Heart left ventricle (tissue), 13 donors: ENCODE measurements around the gene RNASEH2B.

Experiments
- POLR2A ChIP-seq, 2 donors: fragments of 450-650 bp; IDR thresholded peaks; one replicate each; pipeline ENCODE4 v1.6.1; 2017; ENCODE audit warnings: antibody characterized with exemption in 2 of 2, mild to moderate bottlenecking in 2 of 2, moderate library complexity in 2 of 2
- TF ChIP-seq, protein P1 (sequence below), 12 donors: fragments of 200-600 bp; sonication (generic) in 4 of 12; IDR thresholded peaks; one replicate each; pipeline versions ENCODE4 v1.5.0 to v1.8.0; 2018 to 2022; ENCODE audit warnings: antibody characterized with exemption in 12 of 12, mild to moderate bottlenecking in 5 of 12
- donor health status: ischemic (EF 13 %, LVEDD 7.1; RV severe dilation, severe dysfunction).
- donor health status: DM: no; HTN: yes; CAD: no.
- donor health status: DM: no; HTN: no; CAD: no.
- donor health status: ischemic (EF 25% LVEDD 6.9; RV normal size, moderate dysfunction).
- donor health status: ischemic (EF 25% LVEDD 5.7; RV mildly dilated, moderate dysfunction).
- donor health status: ischemic (EF 35%, LVEDD 5.7; RV mildly dilated, moderate dysfunction).
- donor health status: nonischemic (EF 11% LVEDD 7.7; RV severe dilation, severe dysfunction).
- donor health status: DM: yes; HTN: yes; CAD: no.
- donor health status: PGD.
- donor health status: ischemic (EF 29% LVEDD 5.4; RV normal size, mild dysfunction).
- donor health status: nonischemic (EF 23%, LVEDD 6.1; RV moderate dilation, normal function).

DNA sequence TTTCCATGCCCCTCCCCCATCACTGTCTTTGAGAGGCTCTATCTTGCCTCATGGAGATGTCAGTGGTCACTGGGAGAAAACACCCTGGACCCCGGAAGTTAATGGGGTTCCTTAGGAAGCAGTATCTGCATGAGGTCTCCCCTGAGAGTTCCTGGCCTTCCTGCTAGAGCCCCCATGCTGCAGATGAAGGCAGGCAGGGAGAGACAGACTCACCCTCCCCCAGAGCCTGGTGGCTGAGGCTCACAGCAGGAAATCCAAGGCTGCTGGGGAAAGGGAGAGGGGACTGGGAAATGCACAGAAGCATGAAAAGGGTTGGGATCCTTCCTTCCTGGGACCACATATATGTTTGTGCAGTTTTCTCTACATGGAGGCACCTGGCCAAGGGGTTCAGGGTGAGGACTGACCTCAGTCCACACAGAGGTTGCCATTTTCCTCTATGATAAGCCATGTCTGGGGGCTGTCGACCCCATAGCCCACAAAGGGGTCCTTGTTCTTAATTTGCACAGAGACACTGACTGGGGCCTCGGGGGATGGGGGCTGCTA, 95.4 kb downstream of the RNASEH2B start:
- TF ChIP-seq, protein P1, sequence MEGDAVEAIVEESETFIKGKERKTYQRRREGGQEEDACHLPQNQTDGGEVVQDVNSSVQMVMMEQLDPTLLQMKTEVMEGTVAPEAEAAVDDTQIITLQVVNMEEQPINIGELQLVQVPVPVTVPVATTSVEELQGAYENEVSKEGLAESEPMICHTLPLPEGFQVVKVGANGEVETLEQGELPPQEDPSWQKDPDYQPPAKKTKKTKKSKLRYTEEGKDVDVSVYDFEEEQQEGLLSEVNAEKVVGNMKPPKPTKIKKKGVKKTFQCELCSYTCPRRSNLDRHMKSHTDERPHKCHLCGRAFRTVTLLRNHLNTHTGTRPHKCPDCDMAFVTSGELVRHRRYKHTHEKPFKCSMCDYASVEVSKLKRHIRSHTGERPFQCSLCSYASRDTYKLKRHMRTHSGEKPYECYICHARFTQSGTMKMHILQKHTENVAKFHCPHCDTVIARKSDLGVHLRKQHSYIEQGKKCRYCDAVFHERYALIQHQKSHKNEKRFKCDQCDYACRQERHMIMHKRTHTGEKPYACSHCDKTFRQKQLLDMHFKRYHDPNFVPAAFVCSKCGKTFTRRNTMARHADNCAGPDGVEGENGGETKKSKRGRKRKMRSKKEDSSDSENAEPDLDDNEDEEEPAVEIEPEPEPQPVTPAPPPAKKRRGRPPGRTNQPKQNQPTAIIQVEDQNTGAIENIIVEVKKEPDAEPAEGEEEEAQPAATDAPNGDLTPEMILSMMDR (IDR thresholded peaks at IDR 0.05): no peak
- TF ChIP-seq POLR2A (IDR thresholded peaks at IDR 0.05): no peak
